Parathyroid adenoma (tissue), 2 donors: ENCODE data around the gene HELZ2.

ENCODE experiments used
- H2AFZ ChIP-seq: fragments of 300-600 bp; sonication (generic); one replicate; pipeline ENCODE4 v1.7.0; 2017; ENCODE audit warnings: antibody characterized with exemption, mild to moderate bottlenecking
- H3K27ac ChIP-seq: fragments of 300-600 bp; sonication (generic); one replicate; pipeline ENCODE4 v1.7.0; 2017
- H3K27me3 ChIP-seq: fragments of 300-600 bp; sonication (generic); one replicate; pipeline ENCODE4 v1.7.0; 2017; ENCODE audit warnings: low read length; ENCODE audit not compliant: control insufficient read depth, insufficient read depth
- H3K36me3 ChIP-seq: fragments of 300-600 bp; sonication (generic); one replicate; pipeline ENCODE4 v1.7.0; 2017; ENCODE audit warnings: low read length; ENCODE audit not compliant: control insufficient read depth, insufficient read depth
- H3K4me1 ChIP-seq: fragments of 300-600 bp; sonication (generic); one replicate; pipeline ENCODE4 v1.7.0; 2017; ENCODE audit warnings: control low read depth
- H3K4me2 ChIP-seq: fragments of 300-600 bp; sonication (generic); one replicate; pipeline ENCODE4 v1.7.0; 2017; ENCODE audit warnings: low read length
- H3K4me3 ChIP-seq: fragments of 300-600 bp; sonication (generic); one replicate; pipeline ENCODE4 v1.7.0; 2017; ENCODE audit warnings: low read depth, low read length
- H3K79me2 ChIP-seq: fragments of 300-600 bp; sonication (generic); one replicate; pipeline ENCODE4 v1.7.0; 2017; ENCODE audit warnings: control low read depth
- H3K9ac ChIP-seq: fragments of 300-600 bp; sonication (generic); one replicate; pipeline ENCODE4 v1.7.0; 2017; ENCODE audit warnings: mild to moderate bottlenecking
- H3K9me3 ChIP-seq: fragments of 300-600 bp; sonication (generic); one replicate; pipeline ENCODE4 v1.7.0; 2017; ENCODE audit warnings: low read length; ENCODE audit not compliant: control insufficient read depth
- CTCF ChIP-seq: fragments of 300-600 bp; sonication (generic); IDR thresholded peaks from one replicate; pipeline ENCODE4 v1.7.0; 2017; ENCODE audit warnings: antibody characterized with exemption, mild to moderate bottlenecking
- donor health status: primary hyperparathyroidism.

HELZ2 gene

GRCh38 chr20:63533388-63533787 is 40.7 kb downstream of the HELZ2 start:
- Histone ChIP-seq H3K9me3 (no peaks in the 10 kb centered on the region), H3K27me3 (no peaks in the 10 kb centered on the region), H3K79me2 (no peaks in the 10 kb centered on the region), H3K27ac (no peak overlapping the region), H3K9ac (no peak overlapping the region), H3K4me2 (no peak overlapping the region), H2AFZ (no peak overlapping the region), H3K4me3 (no peak overlapping the region), H3K36me3 (no peaks in the 10 kb centered on the region), H3K4me1 (no peaks in the 10 kb centered on the region)
- TF ChIP-seq CTCF: no peak

GRCh38 chr20:63532449-63532971 is 41.5 kb downstream of the HELZ2 start:
- Histone ChIP-seq H3K27ac (no peak overlapping the region), H2AFZ (no peak overlapping the region), H3K4me1 (no peaks in the 10 kb centered on the region), H3K4me2 (no peak overlapping the region), H3K79me2 (no peaks in the 10 kb centered on the region), H3K36me3 (no peaks in the 10 kb centered on the region), H3K4me3 (no peak overlapping the region), H3K9me3 (no peaks in the 10 kb centered on the region), H3K9ac (no peak overlapping the region), H3K27me3 (no peaks in the 10 kb centered on the region)
- no peak for TF ChIP-seq CTCF

- Histone ChIP-seq H3K9me3 (no peaks in the 10 kb centered on the region), H2AFZ (no peak overlapping the region), H3K27ac (no peak overlapping the region), H3K27me3 (no peaks in the 10 kb centered on the region), H3K4me2 (no peak overlapping the region), H3K4me1 (no peaks in the 10 kb centered on the region), H3K9ac (no peak overlapping the region), H3K4me3 (no peak overlapping the region), H3K36me3 (no peaks in the 10 kb centered on the region), H3K79me2 (no peaks in the 10 kb centered on the region)
- TF ChIP-seq CTCF: no peak
Observed at GRCh38 chr20:63531686-63532448, 42.2 kb downstream of the HELZ2 start.

GRCh38 chr20:63530788-63531160 is 43.3 kb downstream of the HELZ2 start:
- no peak for TF ChIP-seq CTCF
- no peak overlapping the region for H3K4me2 ChIP-seq
- H3K27ac ChIP-seq: no peak overlapping the region
- no peak overlapping the region for H2AFZ ChIP-seq
- no peaks in the 10 kb centered on the region for H3K27me3 ChIP-seq
- H3K36me3 ChIP-seq: no peaks in the 10 kb centered on the region
- H3K9ac ChIP-seq: no peak overlapping the region
- no peaks in the 10 kb centered on the region for H3K4me1 ChIP-seq
- H3K4me3 ChIP-seq: no peak overlapping the region
- no peaks in the 10 kb centered on the region for H3K9me3 ChIP-seq
- no peaks in the 10 kb centered on the region for H3K79me2 ChIP-seq
